ENCODE results near the gene CNTNAP2. TPM values are rescaled to one million over a fixed set of nuclear protein-coding genes. Genes with fewer than 3 reads are reported as not detected.

CNTNAP2 gene
- total and polyA plus RNA-seq, 4 donors, result 0.14 to 2.3 (median 1.1) TPM

DNA sequence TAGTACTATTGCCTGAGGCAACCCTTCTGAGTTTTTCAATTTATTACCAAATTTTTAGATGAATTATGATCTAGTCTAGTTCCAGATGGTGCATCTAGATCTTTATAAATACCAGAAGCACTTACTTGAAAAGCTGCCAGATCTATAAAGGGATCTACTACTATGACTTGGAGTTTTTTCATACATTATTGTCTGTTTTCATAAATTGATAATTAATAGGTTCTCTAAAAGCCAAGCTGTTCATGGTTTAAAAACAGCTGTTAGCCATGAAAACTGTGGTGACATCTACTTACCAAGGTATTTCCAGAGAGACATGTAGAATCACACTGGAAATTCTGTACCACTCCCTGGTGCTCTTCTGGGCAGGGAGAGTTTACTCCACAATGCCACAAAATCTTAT lies 1687.4 kb downstream of the CNTNAP2 start:
- Histone ChIP-seq H3K9ac (ENCODE audit: low read depth in 1 of 2, low read length in 2 of 2) (no peak overlapping the region), H3K27me3 (ENCODE audit: control insufficient read depth in 4 of 4, insufficient read depth in 4 of 4, low read length in 3 of 4) (no peaks in the 10 kb centered on the region), H3K27ac (ENCODE audit: low read depth in 1 of 2, low read length in 2 of 2) (no peak overlapping the region), H3K4me3 (ENCODE audit: low read depth in 1 of 3, low read length in 3 of 3) (no peak overlapping the region), H3K9me3 (ENCODE audit: control insufficient read depth in 4 of 4, low read length in 3 of 4) (no peaks in the 10 kb centered on the region), H3K36me3 (ENCODE audit: control insufficient read depth in 4 of 4, insufficient read depth in 3 of 4, low read depth in 1 of 4, low read length in 3 of 4) (no peaks in the 10 kb centered on the region), H3K4me1 (ENCODE audit: control insufficient read depth in 4 of 4, insufficient read depth in 4 of 4, low read length in 3 of 4) (no peaks in the 10 kb centered on the region)
- DNase-seq (ENCODE audit: low spot score), result no peak
- TF ChIP-seq, protein P1, sequence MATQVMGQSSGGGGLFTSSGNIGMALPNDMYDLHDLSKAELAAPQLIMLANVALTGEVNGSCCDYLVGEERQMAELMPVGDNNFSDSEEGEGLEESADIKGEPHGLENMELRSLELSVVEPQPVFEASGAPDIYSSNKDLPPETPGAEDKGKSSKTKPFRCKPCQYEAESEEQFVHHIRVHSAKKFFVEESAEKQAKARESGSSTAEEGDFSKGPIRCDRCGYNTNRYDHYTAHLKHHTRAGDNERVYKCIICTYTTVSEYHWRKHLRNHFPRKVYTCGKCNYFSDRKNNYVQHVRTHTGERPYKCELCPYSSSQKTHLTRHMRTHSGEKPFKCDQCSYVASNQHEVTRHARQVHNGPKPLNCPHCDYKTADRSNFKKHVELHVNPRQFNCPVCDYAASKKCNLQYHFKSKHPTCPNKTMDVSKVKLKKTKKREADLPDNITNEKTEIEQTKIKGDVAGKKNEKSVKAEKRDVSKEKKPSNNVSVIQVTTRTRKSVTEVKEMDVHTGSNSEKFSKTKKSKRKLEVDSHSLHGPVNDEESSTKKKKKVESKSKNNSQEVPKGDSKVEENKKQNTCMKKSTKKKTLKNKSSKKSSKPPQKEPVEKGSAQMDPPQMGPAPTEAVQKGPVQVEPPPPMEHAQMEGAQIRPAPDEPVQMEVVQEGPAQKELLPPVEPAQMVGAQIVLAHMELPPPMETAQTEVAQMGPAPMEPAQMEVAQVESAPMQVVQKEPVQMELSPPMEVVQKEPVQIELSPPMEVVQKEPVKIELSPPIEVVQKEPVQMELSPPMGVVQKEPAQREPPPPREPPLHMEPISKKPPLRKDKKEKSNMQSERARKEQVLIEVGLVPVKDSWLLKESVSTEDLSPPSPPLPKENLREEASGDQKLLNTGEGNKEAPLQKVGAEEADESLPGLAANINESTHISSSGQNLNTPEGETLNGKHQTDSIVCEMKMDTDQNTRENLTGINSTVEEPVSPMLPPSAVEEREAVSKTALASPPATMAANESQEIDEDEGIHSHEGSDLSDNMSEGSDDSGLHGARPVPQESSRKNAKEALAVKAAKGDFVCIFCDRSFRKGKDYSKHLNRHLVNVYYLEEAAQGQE (IDR thresholded peaks at IDR 0.05), result no peak
- TF ChIP-seq, protein P2, sequence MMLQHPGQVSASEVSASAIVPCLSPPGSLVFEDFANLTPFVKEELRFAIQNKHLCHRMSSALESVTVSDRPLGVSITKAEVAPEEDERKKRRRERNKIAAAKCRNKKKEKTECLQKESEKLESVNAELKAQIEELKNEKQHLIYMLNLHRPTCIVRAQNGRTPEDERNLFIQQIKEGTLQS (IDR thresholded peaks at IDR 0.05), result no peak
- TF ChIP-seq YY1 (IDR thresholded peaks at IDR 0.05) (no peak), FOXA2 (IDR thresholded peaks at IDR 0.05) (no peak), FOXA1 (IDR thresholded peaks at IDR 0.05) (no peak), TAF1 (conservative IDR thresholded peaks at IDR 0.05) (no peak), JUND (IDR thresholded peaks at IDR 0.05) (no peak), RXRA (IDR thresholded peaks at IDR 0.05) (no peak), EGR1 (IDR thresholded peaks at IDR 0.05; ENCODE audit: low read depth in 2 of 2) (no peak), RAD21 (IDR thresholded peaks at IDR 0.05) (no peak), HNF4G (IDR thresholded peaks at IDR 0.05) (no peak), GABPA (IDR thresholded peaks at IDR 0.05 in 1 of 2, conservative IDR thresholded peaks at IDR 0.05 in 1 of 2) (no peak)

DNA sequence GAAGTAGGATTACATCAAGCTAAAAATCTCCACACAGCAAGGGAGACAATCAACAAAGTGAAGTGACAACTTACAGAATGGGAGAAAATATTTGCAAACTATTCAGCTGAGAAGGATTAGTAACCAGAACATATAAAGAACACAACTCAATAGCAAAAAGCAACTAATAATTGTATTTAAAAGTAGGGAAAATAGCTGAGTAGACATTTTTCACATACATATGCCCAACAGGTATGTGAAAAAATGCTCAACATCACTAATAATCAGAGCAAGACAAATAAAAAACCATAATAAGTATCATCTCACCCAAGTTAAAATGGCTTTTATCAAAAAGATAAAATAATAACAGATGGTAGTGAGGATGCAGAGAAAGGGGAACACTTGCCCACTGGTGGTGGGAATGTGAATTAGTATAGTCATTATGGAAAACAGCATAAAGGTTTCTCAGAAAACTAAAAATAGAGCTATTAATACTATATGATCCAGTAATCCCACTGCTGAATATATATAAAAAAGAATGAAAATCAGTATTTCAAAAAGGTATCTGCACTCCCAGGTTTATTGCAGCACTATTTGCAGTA lies 1689.5 kb downstream of the CNTNAP2 start:
- TF ChIP-seq RXRA (IDR thresholded peaks at IDR 0.05) (no peak), NR2F2 (IDR thresholded peaks at IDR 0.05) (no peak), RAD21 (IDR thresholded peaks at IDR 0.05) (no peak), HNF4G (IDR thresholded peaks at IDR 0.05) (no peak), TAF1 (conservative IDR thresholded peaks at IDR 0.05) (no peak)
- TF ChIP-seq, protein P2 (IDR thresholded peaks at IDR 0.05), result no peak
- TF ChIP-seq, protein P1 (IDR thresholded peaks at IDR 0.05), result no peak
- TF ChIP-seq, protein P3, sequence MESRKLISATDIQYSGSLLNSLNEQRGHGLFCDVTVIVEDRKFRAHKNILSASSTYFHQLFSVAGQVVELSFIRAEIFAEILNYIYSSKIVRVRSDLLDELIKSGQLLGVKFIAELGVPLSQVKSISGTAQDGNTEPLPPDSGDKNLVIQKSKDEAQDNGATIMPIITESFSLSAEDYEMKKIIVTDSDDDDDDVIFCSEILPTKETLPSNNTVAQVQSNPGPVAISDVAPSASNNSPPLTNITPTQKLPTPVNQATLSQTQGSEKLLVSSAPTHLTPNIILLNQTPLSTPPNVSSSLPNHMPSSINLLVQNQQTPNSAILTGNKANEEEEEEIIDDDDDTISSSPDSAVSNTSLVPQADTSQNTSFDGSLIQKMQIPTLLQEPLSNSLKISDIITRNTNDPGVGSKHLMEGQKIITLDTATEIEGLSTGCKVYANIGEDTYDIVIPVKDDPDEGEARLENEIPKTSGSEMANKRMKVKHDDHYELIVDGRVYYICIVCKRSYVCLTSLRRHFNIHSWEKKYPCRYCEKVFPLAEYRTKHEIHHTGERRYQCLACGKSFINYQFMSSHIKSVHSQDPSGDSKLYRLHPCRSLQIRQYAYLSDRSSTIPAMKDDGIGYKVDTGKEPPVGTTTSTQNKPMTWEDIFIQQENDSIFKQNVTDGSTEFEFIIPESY (IDR thresholded peaks at IDR 0.05), result no peak
- no peaks in the 10 kb centered on the region for H3K4me1 ChIP-seq (ENCODE audit: control insufficient read depth in 4 of 4, insufficient read depth in 4 of 4, low read length in 3 of 4)
- no peak overlapping the region for H3K4me3 ChIP-seq (ENCODE audit: low read depth in 1 of 3, low read length in 3 of 3)
- H3K27me3 ChIP-seq (ENCODE audit: control insufficient read depth in 4 of 4, insufficient read depth in 4 of 4, low read length in 3 of 4), result no peaks in the 10 kb centered on the region
- no peak for DNase-seq (ENCODE audit: low spot score)
- H3K36me3 ChIP-seq (ENCODE audit: control insufficient read depth in 4 of 4, insufficient read depth in 3 of 4, low read depth in 1 of 4, low read length in 3 of 4), result no peaks in the 10 kb centered on the region
- no peak overlapping the region for H3K9ac ChIP-seq (ENCODE audit: low read depth in 1 of 2, low read length in 2 of 2)
- no peaks in the 10 kb centered on the region for H3K9me3 ChIP-seq (ENCODE audit: control insufficient read depth in 4 of 4, low read length in 3 of 4)
- no peak overlapping the region for H3K27ac ChIP-seq (ENCODE audit: low read depth in 1 of 2, low read length in 2 of 2)
